Neural cell (in vitro differentiated cells): ENCODE results near the gene C1orf50. TPM values are rescaled to one million over a fixed set of nuclear protein-coding genes. Genes with fewer than 3 reads are reported as not detected.

Experiments
- H2AFZ ChIP-seq: fragments of 200-600, 300-800 bp; sonication (generic), shearing (Covaris generic); 2 replicates; pipeline ENCODE4 v1.6.0; 2014; ENCODE audit warnings: low read depth, mild to moderate bottlenecking, antibody characterized with exemption, low read length, moderate library complexity
- H3F3A ChIP-seq: fragments of 200-600 bp; shearing (Covaris generic); 2 replicates; pipeline ENCODE4 v1.6.1; 2016; ENCODE audit warnings: mild to moderate bottlenecking, moderate library complexity, mixed read lengths, antibody characterized with exemption, low read length; ENCODE audit not compliant: insufficient read depth, poor library complexity, severe bottlenecking
- H3K27ac ChIP-seq: fragments of 200-600, 300-800 bp; sonication (generic), shearing (Covaris generic); 2 replicates; pipeline ENCODE4 v1.5.1; 2014; ENCODE audit warnings: mild to moderate bottlenecking, low read length, moderate library complexity
- H3K27me3 ChIP-seq: fragments of 300-800, 200-600 bp; sonication (generic), shearing (Covaris generic); 2 replicates; pipeline ENCODE4 v1.6.0; 2014; ENCODE audit warnings: mild to moderate bottlenecking, low read depth, low read length, moderate library complexity; ENCODE audit not compliant: insufficient read depth
- H3K36me3 ChIP-seq: fragments of 300-800, 200-600 bp; sonication (generic), shearing (Covaris generic); 2 replicates; pipeline ENCODE4 v1.5.1; 2014; ENCODE audit warnings: mild to moderate bottlenecking, antibody characterized with exemption, low read length, moderate library complexity; ENCODE audit not compliant: insufficient read depth
- H3K4me2 ChIP-seq: fragments of 300-800, 200-600 bp; sonication (generic), shearing (Covaris generic); 2 replicates; pipeline ENCODE4 v1.6.0; 2014; ENCODE audit warnings: mild to moderate bottlenecking, low read length
- H3K4me3 ChIP-seq: fragments of 300-800, 200-600 bp; sonication (generic), shearing (Covaris generic); 2 replicates; pipeline ENCODE4 v1.5.1; 2014; ENCODE audit warnings: mild to moderate bottlenecking, low read length, moderate library complexity
- H3K79me2 ChIP-seq: fragments of 200-600 bp; shearing (Covaris generic); replicated peaks from 2 replicates; pipeline ENCODE4 v1.6.0; 2014; ENCODE audit warnings: mild to moderate bottlenecking, low read length, moderate library complexity; ENCODE audit not compliant: insufficient read depth
- H3K9ac ChIP-seq: fragments of 300-800, 200-600 bp; sonication (generic), shearing (Covaris generic); 2 replicates; pipeline ENCODE4 v1.6.1; 2016; ENCODE audit warnings: mild to moderate bottlenecking, low read length, mixed read lengths
- H3K9me2 ChIP-seq: fragments of 200-600 bp; shearing (Covaris generic); 2 replicates; pipeline ENCODE4 v1.6.1; 2016; ENCODE audit warnings: mild to moderate bottlenecking, low read length, mixed read lengths; ENCODE audit not compliant: insufficient read depth
- H3K9me3 ChIP-seq: fragments of 200-600, 300-800 bp; sonication (generic), shearing (Covaris generic); 2 replicates; pipeline ENCODE4 v1.6.1; 2016; ENCODE audit warnings: mild to moderate bottlenecking, mixed run types, low read length, moderate library complexity, mixed read lengths
- H4K20me1 ChIP-seq: fragments of 200-600 bp; shearing (Covaris generic); 2 replicates; pipeline ENCODE4 v1.6.1; 2016; ENCODE audit warnings: mild to moderate bottlenecking, mixed run types; ENCODE audit not compliant: insufficient read depth
- EP300 ChIP-seq: fragments of 450-650 bp; conservative IDR thresholded peaks from 2 replicates; pipeline ENCODE4 v1.6.1; 2014; ENCODE audit warnings: antibody characterized with exemption, mild to moderate bottlenecking, moderate library complexity; ENCODE audit not compliant: poor library complexity, severe bottlenecking
- EZH2 ChIP-seq: fragments of 200-600, 300-800 bp; shearing (Covaris generic), sonication (generic); IDR thresholded peaks from 2 replicates; pipeline ENCODE4 v1.6.1; 2014; ENCODE audit warnings: antibody characterized with exemption, low read length, borderline replicate concordance, mild to moderate bottlenecking; ENCODE audit not compliant: insufficient read depth, poor library complexity, severe bottlenecking
- MXI1 ChIP-seq: fragments of 450-650 bp; conservative IDR thresholded peaks from 2 replicates; pipeline ENCODE4 v1.6.1; 2014; ENCODE audit warnings: antibody characterized with exemption, mild to moderate bottlenecking; ENCODE audit not compliant: poor library complexity, severe bottlenecking
- POLR2AphosphoS5 ChIP-seq: IDR thresholded peaks from 2 replicates; pipeline ENCODE4 v1.6.1; 2012
- RAD21 ChIP-seq: fragments of 450-650 bp; conservative IDR thresholded peaks from 2 replicates; pipeline ENCODE4 v1.6.1; 2014; ENCODE audit warnings: antibody characterized with exemption, mild to moderate bottlenecking, moderate library complexity
- SMC3 ChIP-seq: fragments of 450-650 bp; conservative IDR thresholded peaks from 2 replicates; pipeline ENCODE4 v1.6.1; 2014; ENCODE audit warnings: antibody characterized with exemption, mild to moderate bottlenecking, moderate library complexity; ENCODE audit not compliant: poor library complexity
- TAF1 ChIP-seq: IDR thresholded peaks from 2 replicates; pipeline ENCODE4 v1.6.1; 2012; ENCODE audit warnings: low read depth
- polyA plus RNA-seq: library from polyadenylated mRNA; depleted of rRNA; stranded (reverse); fragments of >200 nt; gene quantifications from 2 replicates; pipeline ENCODE4 v1.2.3, GENCODE V29; 2014
- TF ChIP-seq, protein P1 (sequence below): IDR thresholded peaks from 2 replicates; pipeline ENCODE4 v1.6.1; 2012; ENCODE audit warnings: borderline replicate concordance
- TF ChIP-seq, protein P2 (sequence below): fragments of 450-650 bp; IDR thresholded peaks from 2 replicates; pipeline ENCODE4 v1.5.1; 2014; ENCODE audit warnings: antibody characterized with exemption, mild to moderate bottlenecking, moderate library complexity; ENCODE audit not compliant: poor library complexity, severe bottlenecking

Gene C1orf50
- polyA plus RNA-seq, 1 donor from 2014 or later, result 26.7 TPM

GRCh38 chr1:42735056-42735455, 32.0 kb upstream of the C1orf50 start:
- no peak overlapping the region for H3K27ac ChIP-seq
- no peaks in the 10 kb centered on the region for H3F3A ChIP-seq
- H3K9ac ChIP-seq, result no peak overlapping the region
- no peaks in the 10 kb centered on the region for H3K27me3 ChIP-seq
- H3K4me3 ChIP-seq, result no peak overlapping the region
- no peaks in the 10 kb centered on the region for H3K9me2 ChIP-seq
- TF ChIP-seq, protein P1, sequence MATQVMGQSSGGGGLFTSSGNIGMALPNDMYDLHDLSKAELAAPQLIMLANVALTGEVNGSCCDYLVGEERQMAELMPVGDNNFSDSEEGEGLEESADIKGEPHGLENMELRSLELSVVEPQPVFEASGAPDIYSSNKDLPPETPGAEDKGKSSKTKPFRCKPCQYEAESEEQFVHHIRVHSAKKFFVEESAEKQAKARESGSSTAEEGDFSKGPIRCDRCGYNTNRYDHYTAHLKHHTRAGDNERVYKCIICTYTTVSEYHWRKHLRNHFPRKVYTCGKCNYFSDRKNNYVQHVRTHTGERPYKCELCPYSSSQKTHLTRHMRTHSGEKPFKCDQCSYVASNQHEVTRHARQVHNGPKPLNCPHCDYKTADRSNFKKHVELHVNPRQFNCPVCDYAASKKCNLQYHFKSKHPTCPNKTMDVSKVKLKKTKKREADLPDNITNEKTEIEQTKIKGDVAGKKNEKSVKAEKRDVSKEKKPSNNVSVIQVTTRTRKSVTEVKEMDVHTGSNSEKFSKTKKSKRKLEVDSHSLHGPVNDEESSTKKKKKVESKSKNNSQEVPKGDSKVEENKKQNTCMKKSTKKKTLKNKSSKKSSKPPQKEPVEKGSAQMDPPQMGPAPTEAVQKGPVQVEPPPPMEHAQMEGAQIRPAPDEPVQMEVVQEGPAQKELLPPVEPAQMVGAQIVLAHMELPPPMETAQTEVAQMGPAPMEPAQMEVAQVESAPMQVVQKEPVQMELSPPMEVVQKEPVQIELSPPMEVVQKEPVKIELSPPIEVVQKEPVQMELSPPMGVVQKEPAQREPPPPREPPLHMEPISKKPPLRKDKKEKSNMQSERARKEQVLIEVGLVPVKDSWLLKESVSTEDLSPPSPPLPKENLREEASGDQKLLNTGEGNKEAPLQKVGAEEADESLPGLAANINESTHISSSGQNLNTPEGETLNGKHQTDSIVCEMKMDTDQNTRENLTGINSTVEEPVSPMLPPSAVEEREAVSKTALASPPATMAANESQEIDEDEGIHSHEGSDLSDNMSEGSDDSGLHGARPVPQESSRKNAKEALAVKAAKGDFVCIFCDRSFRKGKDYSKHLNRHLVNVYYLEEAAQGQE, result no peak
- TF ChIP-seq SMC3, result no peak
- no peak for TF ChIP-seq POLR2AphosphoS5
- no peak for TF ChIP-seq RAD21
- TF ChIP-seq EZH2, result no peak
- no peak for TF ChIP-seq TAF1
- TF ChIP-seq, protein P2, sequence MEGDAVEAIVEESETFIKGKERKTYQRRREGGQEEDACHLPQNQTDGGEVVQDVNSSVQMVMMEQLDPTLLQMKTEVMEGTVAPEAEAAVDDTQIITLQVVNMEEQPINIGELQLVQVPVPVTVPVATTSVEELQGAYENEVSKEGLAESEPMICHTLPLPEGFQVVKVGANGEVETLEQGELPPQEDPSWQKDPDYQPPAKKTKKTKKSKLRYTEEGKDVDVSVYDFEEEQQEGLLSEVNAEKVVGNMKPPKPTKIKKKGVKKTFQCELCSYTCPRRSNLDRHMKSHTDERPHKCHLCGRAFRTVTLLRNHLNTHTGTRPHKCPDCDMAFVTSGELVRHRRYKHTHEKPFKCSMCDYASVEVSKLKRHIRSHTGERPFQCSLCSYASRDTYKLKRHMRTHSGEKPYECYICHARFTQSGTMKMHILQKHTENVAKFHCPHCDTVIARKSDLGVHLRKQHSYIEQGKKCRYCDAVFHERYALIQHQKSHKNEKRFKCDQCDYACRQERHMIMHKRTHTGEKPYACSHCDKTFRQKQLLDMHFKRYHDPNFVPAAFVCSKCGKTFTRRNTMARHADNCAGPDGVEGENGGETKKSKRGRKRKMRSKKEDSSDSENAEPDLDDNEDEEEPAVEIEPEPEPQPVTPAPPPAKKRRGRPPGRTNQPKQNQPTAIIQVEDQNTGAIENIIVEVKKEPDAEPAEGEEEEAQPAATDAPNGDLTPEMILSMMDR, result no peak
- no peak for TF ChIP-seq MXI1
- TF ChIP-seq EP300, result no peak
- H3K9me3 ChIP-seq, result no peaks in the 10 kb centered on the region
- H3K36me3 ChIP-seq, result no peaks in the 10 kb centered on the region
- no peaks in the 10 kb centered on the region for H4K20me1 ChIP-seq
- no peak overlapping the region for H3K4me2 ChIP-seq
- no peaks in the 10 kb centered on the region for H3K79me2 ChIP-seq
- no peak overlapping the region for H2AFZ ChIP-seq

- Histone ChIP-seq H4K20me1 (no peaks in the 10 kb centered on the region), H3K27ac (no peak overlapping the region), H2AFZ (no peak overlapping the region), H3K36me3 (no peaks in the 10 kb centered on the region), H3K9me3 (no peaks in the 10 kb centered on the region), H3K27me3 (no peaks in the 10 kb centered on the region), H3K9me2 (no peaks in the 10 kb centered on the region), H3K9ac (no peak overlapping the region), H3F3A (no peaks in the 10 kb centered on the region), H3K79me2 (no peaks in the 10 kb centered on the region), H3K4me2 (no peak overlapping the region), H3K4me3 (no peak overlapping the region)
- no peak for TF ChIP-seq RAD21
- TF ChIP-seq, protein P2, result no peak
- TF ChIP-seq EP300, result no peak
- TF ChIP-seq EZH2, result no peak
- TF ChIP-seq, protein P1, result no peak
- TF ChIP-seq MXI1, result no peak
These were observed 31.5 kb upstream of the C1orf50 start for GRCh38 chr1:42735477-42736105.
